ENCODE data around the gene SLC52A1.

GRCh38 chr17:5035315-5035714, at the start of gene SLC52A1:
- TF ChIP-seq CTCF (IDR thresholded peaks at IDR 0.05) (no peak), POLR2A (IDR thresholded peaks at IDR 0.05) (no peak), EP300 (IDR thresholded peaks at IDR 0.05) (no peak)

Data from tibial nerve (tissue), 4 donors.